IPS-11a (cell line): ENCODE results near the gene EVA1C.
"Not testable (repeated sequence)": the region's sequence is repeated elsewhere in the genome, so short reads cannot be mapped to it uniquely, and the experiment has no call there.

Source experiments
- H3K4me3 ChIP-seq: one replicate; pipeline ENCODE4 v1.5.1; 2013; ENCODE audit warnings: low read depth, low read length, control low read depth

EVA1C gene

GRCh38 chr21:32484706-32485380, 72.3 kb downstream of the EVA1C start:
- no peak overlapping the region for H3K4me3 ChIP-seq

- no peak overlapping the region for H3K4me3 ChIP-seq
Measured at GRCh38 chr21:32492376-32492775, 79.9 kb downstream of the EVA1C start.

GRCh38 chr21:32494934-32495709, 82.6 kb downstream of the EVA1C start:
- no peak overlapping the region for H3K4me3 ChIP-seq

GRCh38 chr21:32496568-32496967, 84.1 kb downstream of the EVA1C start:
- no peak overlapping the region for H3K4me3 ChIP-seq

- H3K4me3 ChIP-seq, result no peak overlapping the region
Measured at GRCh38 chr21:32499249-32500055, 86.9 kb downstream of the EVA1C start.

GRCh38 chr21:32503641-32504040, 91.1 kb downstream of the EVA1C start:
- H3K4me3 ChIP-seq, result not testable (repeated sequence)

GRCh38 chr21:32505767-32506166, 93.3 kb downstream of the EVA1C start:
- H3K4me3 ChIP-seq, result not testable (repeated sequence)

GRCh38 chr21:32506411-32506965, 94.0 kb downstream of the EVA1C start:
- H3K4me3 ChIP-seq, result not testable (repeated sequence)

GRCh38 chr21:32507342-32507919, 94.9 kb downstream of the EVA1C start:
- no peak overlapping the region for H3K4me3 ChIP-seq

GRCh38 chr21:32508036-32508435, 95.5 kb downstream of the EVA1C start:
- H3K4me3 ChIP-seq, result not testable (repeated sequence)

GRCh38 chr21:32508558-32508957, 96.1 kb downstream of the EVA1C start:
- H3K4me3 ChIP-seq, result no peak overlapping the region

- H3K4me3 ChIP-seq, result not testable (repeated sequence)
Measured at GRCh38 chr21:32508975-32509374, 96.5 kb downstream of the EVA1C start.

GRCh38 chr21:32514275-32515055, 102.0 kb downstream of the EVA1C start:
- H3K4me3 ChIP-seq, result no peak overlapping the region

- H3K4me3 ChIP-seq, result no peak overlapping the region
Measured at GRCh38 chr21:32515874-32516273, 103.4 kb downstream of the EVA1C start.

GRCh38 chr21:32516756-32517649, 104.5 kb downstream of the EVA1C start:
- no peak overlapping the region for H3K4me3 ChIP-seq

- H3K4me3 ChIP-seq, result no peak overlapping the region
Measured at GRCh38 chr21:32519945-32520874, 107.7 kb downstream of the EVA1C start.

- H3K4me3 ChIP-seq, result no peak overlapping the region
Measured at GRCh38 chr21:32520875-32521735, 108.6 kb downstream of the EVA1C start.
